CD4-positive, alpha-beta T cell (primary cell): Measurements from ENCODE around the gene SCIN. TPM values are rescaled to one million over a fixed set of nuclear protein-coding genes. Genes with fewer than 3 reads are reported as not detected.

ENCODE experiments used
- ATAC-seq: fragments of 200-7000 bp; cut with Tn5 transposase; one replicate; pipeline ENCODE4 v1.10.0; 2022; ENCODE audit warnings: mild to moderate bottlenecking; ENCODE audit not compliant: poor library complexity
- CTCF ChIA-PET: fragments of 350-600 bp; sonication (Branson Sonifier 250); formaldehyde crosslinking; loops from one replicate; lab custom pipeline; 2021; ENCODE audit warnings: antibody characterized with exemption, inconsistent platforms; lab: Charles Lee
- POLR2A ChIA-PET: fragments of 350-600 bp; sonication (Branson Sonifier 250); formaldehyde crosslinking; loops from one replicate; lab custom pipeline; 2021; ENCODE audit warnings: antibody characterized with exemption, inconsistent platforms; lab: Charles Lee
- DNase-seq, 14 experiments: peaks; one replicate each; pipeline ENCODE4 v3.0.0-alpha.2; 2013 to 2020; ENCODE audit warnings: mixed read lengths in 2 of 14
- H3K27ac ChIP-seq, 2 donors: one replicate each; pipeline versions ENCODE4 v1.5.1 to v1.7.0; 2013; ENCODE audit warnings: low read length in 2 of 2, low read depth in 1 of 2, mild to moderate bottlenecking in 1 of 2
- H3K27me3 ChIP-seq, 2 experiments: 1 replicate in 1 of 2; 2 replicates in 1 of 2; pipeline versions ENCODE4 v1.6.1 to v1.7.0; 2013; ENCODE audit warnings: low read length in 2 of 2, control low read depth in 1 of 2, mild to moderate bottlenecking in 1 of 2, moderate library complexity in 1 of 2; ENCODE audit not compliant: insufficient read depth in 2 of 2, control insufficient read depth in 1 of 2
- H3K36me3 ChIP-seq: one replicate; pipeline ENCODE4 v1.6.1; 2013; ENCODE audit warnings: low read length, control low read depth; ENCODE audit not compliant: insufficient read depth
- H3K4me1 ChIP-seq: one replicate; pipeline ENCODE4 v1.6.1; 2013; ENCODE audit warnings: low read length, control low read depth; ENCODE audit not compliant: insufficient read depth
- H3K4me3 ChIP-seq: one replicate; pipeline ENCODE4 v1.5.1; 2013; ENCODE audit warnings: mild to moderate bottlenecking, low read length, moderate library complexity
- H3K9me3 ChIP-seq, 2 experiments: 1 replicate in 1 of 2; 2 replicates in 1 of 2; pipeline versions ENCODE4 v1.6.1 to v1.7.0; 2013; ENCODE audit warnings: low read length in 2 of 2, mild to moderate bottlenecking in 2 of 2, control low read depth in 1 of 2, moderate library complexity in 1 of 2; ENCODE audit not compliant: control insufficient read depth in 1 of 2, insufficient read depth in 1 of 2
- H3K27ac Mint-ChIP-seq: one replicate; pipeline ENCODE4 v1.8.0; 2020; ENCODE audit warnings: mixed read lengths
- H3K27me3 Mint-ChIP-seq: one replicate; pipeline ENCODE4 v1.8.0; 2021; ENCODE audit warnings: mixed read lengths
- H3K36me3 Mint-ChIP-seq: one replicate; pipeline ENCODE4 v1.8.0; 2021; ENCODE audit warnings: low read depth, mixed read lengths
- H3K4me1 Mint-ChIP-seq: one replicate; pipeline ENCODE4 v1.8.0; 2021; ENCODE audit warnings: low read depth, mixed read lengths
- H3K4me3 Mint-ChIP-seq: one replicate; pipeline ENCODE4 v1.8.0; 2020; ENCODE audit warnings: mild to moderate bottlenecking, mixed read lengths
- H3K9me3 Mint-ChIP-seq: one replicate; pipeline ENCODE4 v1.8.0; 2020; ENCODE audit warnings: mixed read lengths
- intact Hi-C, 2 experiments: fragments of 100-400 bp; cut with DNase I in 1 of 2; cut with micrococcal nuclease in 1 of 2; formaldehyde crosslinking; loops; one replicate each; pipeline versions ENCODE4 v1.15.1 to v1.9.0; 2023 to 2025; cut with DNase I, micrococcal nuclease
- total RNA-seq, 174 experiments: library from RNA in 2 of 174; stranded (reverse) in 2 of 174; gene quantifications; one replicate each; pipeline ENCODE4 v1.2.3 and lab custom pipeline; 2021 to 2026
- TF ChIP-seq, protein P1 (sequence below): fragments of 200-600 bp; IDR thresholded peaks from one replicate; pipeline ENCODE4 v1.8.0; 2022; ENCODE audit warnings: antibody characterized with exemption, mild to moderate bottlenecking

The SCIN gene
- total RNA-seq, 2 experiments from 2014 or later, result 0.08 TPM; not detected in 1

DNA sequence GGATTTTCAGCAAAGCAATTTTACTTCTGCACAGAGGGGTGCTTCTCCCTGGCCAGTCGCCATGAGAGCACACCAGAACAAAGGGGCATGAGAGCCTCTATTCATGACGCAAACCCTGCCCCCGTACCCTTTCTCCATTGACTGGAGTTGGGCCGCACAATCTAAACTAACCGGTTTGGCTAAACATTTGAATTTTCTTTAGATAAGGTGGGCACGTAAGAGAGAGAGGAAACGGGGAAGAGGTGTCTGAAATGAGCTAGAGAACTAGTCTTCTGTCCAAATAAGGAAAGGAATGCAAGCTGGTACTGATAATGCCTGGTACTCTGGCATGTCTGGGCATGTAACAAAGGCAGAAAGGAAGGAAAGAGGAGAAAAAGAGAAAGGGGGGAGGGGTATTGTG lies 13.2 kb upstream of the SCIN start:
- Histone ChIP-seq H3K4me3 (no peak overlapping the region), H3K4me1 (no peaks in the 10 kb centered on the region), H3K9me3 (peaks cover 0 to 4% of the 10 kb centered on the region in 2 experiments), H3K36me3 (no peaks in the 10 kb centered on the region), H3K27me3 (no peaks in the 10 kb centered on the region), H3K27ac (no peak overlapping the region)
- DNase-seq, result no peak
- TF ChIP-seq, protein P1, sequence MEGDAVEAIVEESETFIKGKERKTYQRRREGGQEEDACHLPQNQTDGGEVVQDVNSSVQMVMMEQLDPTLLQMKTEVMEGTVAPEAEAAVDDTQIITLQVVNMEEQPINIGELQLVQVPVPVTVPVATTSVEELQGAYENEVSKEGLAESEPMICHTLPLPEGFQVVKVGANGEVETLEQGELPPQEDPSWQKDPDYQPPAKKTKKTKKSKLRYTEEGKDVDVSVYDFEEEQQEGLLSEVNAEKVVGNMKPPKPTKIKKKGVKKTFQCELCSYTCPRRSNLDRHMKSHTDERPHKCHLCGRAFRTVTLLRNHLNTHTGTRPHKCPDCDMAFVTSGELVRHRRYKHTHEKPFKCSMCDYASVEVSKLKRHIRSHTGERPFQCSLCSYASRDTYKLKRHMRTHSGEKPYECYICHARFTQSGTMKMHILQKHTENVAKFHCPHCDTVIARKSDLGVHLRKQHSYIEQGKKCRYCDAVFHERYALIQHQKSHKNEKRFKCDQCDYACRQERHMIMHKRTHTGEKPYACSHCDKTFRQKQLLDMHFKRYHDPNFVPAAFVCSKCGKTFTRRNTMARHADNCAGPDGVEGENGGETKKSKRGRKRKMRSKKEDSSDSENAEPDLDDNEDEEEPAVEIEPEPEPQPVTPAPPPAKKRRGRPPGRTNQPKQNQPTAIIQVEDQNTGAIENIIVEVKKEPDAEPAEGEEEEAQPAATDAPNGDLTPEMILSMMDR, result no peak
- intact Hi-C loops, result no loop called here
- H3K4me1 Mint-ChIP-seq, result no peaks in the 10 kb centered on the region
- CTCF ChIA-PET, result no interaction called here
- POLR2A ChIA-PET, result no interaction called here
- H3K27me3 Mint-ChIP-seq, result no peaks in the 10 kb centered on the region
- no peak overlapping the region for H3K4me3 Mint-ChIP-seq
- no peak overlapping the region for H3K27ac Mint-ChIP-seq
- no peaks in the 10 kb centered on the region for H3K36me3 Mint-ChIP-seq
- no peaks in the 10 kb centered on the region for H3K9me3 Mint-ChIP-seq
- no peak for ATAC-seq

DNA sequence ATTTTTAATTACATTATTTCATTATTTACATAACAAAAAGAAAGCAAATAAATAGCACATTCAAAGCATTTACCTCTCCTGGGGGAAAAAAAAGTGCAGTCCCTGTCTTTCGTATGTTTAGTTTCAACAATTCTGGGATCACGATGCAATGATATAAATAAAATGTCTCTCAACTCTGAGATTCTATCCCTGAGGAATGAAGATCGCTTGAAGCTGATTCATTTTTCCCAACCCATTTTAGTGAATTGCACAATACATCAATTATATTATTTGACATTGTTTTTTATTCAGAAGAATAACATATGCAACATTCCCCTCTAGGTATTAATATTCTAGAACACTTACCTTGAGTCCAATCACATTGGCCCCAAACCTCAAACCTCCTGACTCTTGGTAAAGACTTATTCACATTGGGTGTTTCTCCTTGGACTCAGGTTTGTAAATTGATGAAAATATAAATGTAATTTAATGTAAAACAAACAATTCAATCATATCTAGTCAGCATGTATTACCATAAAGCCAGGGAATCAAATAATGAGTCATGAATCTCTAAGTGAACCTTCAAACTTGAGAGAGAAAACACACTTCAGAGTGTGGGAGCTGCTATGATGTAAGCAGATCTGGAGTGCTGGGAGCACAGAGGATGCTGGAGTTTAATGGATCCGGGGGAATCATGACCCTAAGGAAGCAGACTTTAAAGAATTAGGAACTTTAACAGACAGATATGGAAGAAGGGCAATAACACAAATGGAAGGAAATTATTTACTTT lies 5.3 kb upstream of the SCIN start:
- no peak overlapping the region for H3K27ac Mint-ChIP-seq

DNA sequence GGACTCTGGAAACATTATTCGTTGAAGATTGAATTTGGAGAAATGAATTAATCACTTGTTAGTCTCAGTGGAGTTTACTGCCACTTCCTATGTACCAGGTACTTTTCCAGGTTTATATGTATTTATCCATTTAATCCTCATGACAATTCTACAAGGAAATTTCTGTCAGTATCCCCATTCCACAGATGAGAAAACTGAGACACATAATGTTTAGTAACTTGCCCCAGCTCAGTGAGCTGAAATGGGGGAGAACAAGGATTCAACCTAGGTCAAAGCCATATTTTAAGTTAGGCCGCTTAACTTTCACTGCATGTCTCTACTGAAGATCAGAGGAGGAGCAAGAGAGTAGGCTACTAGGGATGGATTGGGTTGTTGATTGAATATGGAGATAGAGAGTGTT lies 4.6 kb upstream of the SCIN start:
- TF ChIP-seq, protein P1, result no peak
- intact Hi-C loops, result no loop called here
- peaks cover 11% of the 10 kb centered on the region for H3K4me1 Mint-ChIP-seq
- DNase-seq, result no peak
- H3K27me3 Mint-ChIP-seq, result peaks cover 41% of the 10 kb centered on the region
- H3K4me3 Mint-ChIP-seq, result no peak overlapping the region
- H3K4me3 ChIP-seq, result no peak overlapping the region
- no peak overlapping the region for H3K27ac ChIP-seq
- CTCF ChIA-PET, result no interaction called here
- no peaks in the 10 kb centered on the region for H3K36me3 Mint-ChIP-seq
- H3K9me3 Mint-ChIP-seq, result no peaks in the 10 kb centered on the region
- peaks cover 14% of the 10 kb centered on the region for H3K4me1 ChIP-seq
- no peak overlapping the region for H3K27ac Mint-ChIP-seq
- ATAC-seq, result no peak
- H3K9me3 ChIP-seq, result peaks cover 0 to 6% of the 10 kb centered on the region in 2 experiments
- no peaks in the 10 kb centered on the region for H3K36me3 ChIP-seq
- POLR2A ChIA-PET, result no interaction called here
- H3K27me3 ChIP-seq, result peaks cover 10 to 19% of the 10 kb centered on the region in 2 experiments

More for the DNA sequence above, 5.3 kb upstream of the SCIN start:
- Mint-ChIP-seq H3K9me3 (no peaks in the 10 kb centered on the region), H3K4me1 (peaks cover 6% of the 10 kb centered on the region), H3K36me3 (no peaks in the 10 kb centered on the region), H3K27me3 (peaks cover 35% of the 10 kb centered on the region), H3K4me3 (no peak overlapping the region)
- H3K4me3 ChIP-seq, result no peak overlapping the region
- CTCF ChIA-PET, result no interaction called here
- intact Hi-C loops, result no loop called here
- POLR2A ChIA-PET, result no interaction called here
- H3K27me3 ChIP-seq, result peaks cover 3 to 15% of the 10 kb centered on the region in 2 experiments
- no peak overlapping the region for H3K27ac ChIP-seq
- no peaks in the 10 kb centered on the region for H3K9me3 ChIP-seq
- ATAC-seq (no peak), DNase-seq (no peak)
- H3K36me3 ChIP-seq, result no peaks in the 10 kb centered on the region
- TF ChIP-seq, protein P1, result no peak
- H3K4me1 ChIP-seq, result peaks cover 7% of the 10 kb centered on the region
